ENCODE measurements around the gene JMJD8.
A peak's percentile ranks its signal among the peaks of the same experiment; 100 is the strongest.

Gene JMJD8

GRCh38 chr16:728890-729744 lies 45.0 kb upstream of the JMJD8 start:
- H3K4me3 ChIP-seq (ENCODE audit: low read depth, low read length) = peak overlapping the region; percentile 85
- DNase-seq (ENCODE audit: low read depth) = no peak

GRCh38 chr16:728131-728889 lies 44.2 kb upstream of the JMJD8 start:
- TF ChIP-seq CTCF (IDR thresholded peaks at IDR 0.05; ENCODE audit: low read depth, low read length, missing control alignments) = no peak
- H3K4me3 ChIP-seq (ENCODE audit: low read depth, low read length) = peak overlapping the region; percentile 85
- DNase-seq (ENCODE audit: low read depth) = no peak

More at GRCh38 chr16:728890-729744, 45.0 kb upstream of the JMJD8 start:
- TF ChIP-seq CTCF (IDR thresholded peaks at IDR 0.05; ENCODE audit: low read depth, low read length, missing control alignments) = no peak

- peak overlapping the region; percentile 85 for H3K4me3 ChIP-seq (ENCODE audit: low read depth, low read length)
- DNase-seq (ENCODE audit: low read depth) = no peak
- no peak for TF ChIP-seq CTCF (IDR thresholded peaks at IDR 0.05; ENCODE audit: low read depth, low read length, missing control alignments)
Measured at GRCh38 chr16:727291-727977, 43.3 kb upstream of the JMJD8 start.

GRCh38 chr16:726438-727290 lies 42.5 kb upstream of the JMJD8 start, which contains the start of the genes CCDC78 and HAGHL:
Gene CCDC78, minus strand, starts transcription at chr16:726443. Its CDS starts 76 bp downstream, at chr16:726367.
Gene HAGHL, plus strand, starts transcription at chr16:727106. Its CDS starts 404 bp downstream, at chr16:727510.
- no peak for TF ChIP-seq CTCF (IDR thresholded peaks at IDR 0.05; ENCODE audit: low read depth, low read length, missing control alignments)
- peak within 1 kb of the TSS; percentile 85 for H3K4me3 ChIP-seq (ENCODE audit: low read depth, low read length)
- DNase-seq (ENCODE audit: low read depth) = no peak

GRCh38 chr16:726188-726437 lies 42.0 kb upstream of the JMJD8 start:
- TF ChIP-seq CTCF (IDR thresholded peaks at IDR 0.05; ENCODE audit: low read depth, low read length, missing control alignments) = no peak
- no peak for DNase-seq (ENCODE audit: low read depth)
- no peak overlapping the region; the same call in none of the 2 replicates for H3K4me3 ChIP-seq (ENCODE audit: low read depth, low read length)
